GM12878 (cell line): Measurements from ENCODE around the gene TTC39C. TPM values are rescaled to one million over a fixed set of nuclear protein-coding genes. Genes with fewer than 3 reads are reported as not detected.
"Not testable (repeated sequence)": the region's sequence is repeated elsewhere in the genome, so short reads cannot be mapped to it uniquely, and the experiment has no call there.

Source experiments
- ATAC-seq: fragments of 200-7000 bp; cut with Tn5 transposase; 3 replicates; pipeline ENCODE4 v1.9.1; 2020; ENCODE audit warnings: mild to moderate bottlenecking, moderate library complexity
- BruUV-seq: library from RNA; stranded (reverse); fragments of 400-500 nt; replicated peaks from 2 replicates; lab custom pipeline; 2021; lab: Mats Ljungman, UMichigan
- CTCF ChIA-PET: fragments of 300-600 bp; sonication (Branson Sonifier 250); formaldehyde crosslinking; extraction: SDS; loops from one replicate; lab custom pipeline; 2021; ENCODE audit warnings: inconsistent platforms; lab: Yijun Ruan, JAX
- POLR2A ChIA-PET: fragments of 350-600 bp; formaldehyde crosslinking; extraction: SDS; loops from one replicate; lab custom pipeline; 2021; ENCODE audit warnings: inconsistent platforms; lab: Charles Lee
- RAD21 ChIA-PET: fragments of 300-600 bp; sonication (Branson Sonifier 250); formaldehyde crosslinking; loops from one replicate; lab custom pipeline; 2023; ENCODE audit warnings: antibody characterized with exemption; ENCODE audit not compliant: unreplicated experiment; lab: Charles Lee
- SMC1A ChIA-PET: fragments of 300-600 bp; sonication (Branson Sonifier 250); formaldehyde crosslinking; loops from one replicate; lab custom pipeline; 2023; ENCODE audit not compliant: unreplicated experiment, uncharacterized antibody; lab: Charles Lee
- DNase-seq: peaks from one replicate; pipeline ENCODE4 v3.0.0-alpha.2; 2011; ENCODE audit warnings: low read depth, low spot score
- FAIRE-seq: peaks from 3 replicates; lab custom pipeline; 2011; peaks lifted over from hg19 to GRCh38; lab: Jason Lieb, UNC
- H2AFZ ChIP-seq: 2 replicates; pipeline ENCODE4 v1.6.0; 2011; ENCODE audit warnings: low read depth, low read length, control low read depth; ENCODE audit not compliant: control insufficient read depth
- H3K27ac ChIP-seq: 2 replicates; pipeline ENCODE4 v1.5.1; 2011; ENCODE audit warnings: control low read depth; ENCODE audit not compliant: control insufficient read depth, insufficient read depth
- H3K27me3 ChIP-seq, 2 experiments: replicated peaks in 1 of 2; 2 replicates each; pipeline versions ENCODE4 v1.6.0 to v1.6.1; 2011; ENCODE audit warnings: low read length in 1 of 2; ENCODE audit not compliant: control insufficient read depth in 2 of 2, insufficient read depth in 2 of 2
- H3K36me3 ChIP-seq, 2 experiments: 2 replicates each; pipeline ENCODE4 v1.5.1; 2011; ENCODE audit warnings: low read length in 1 of 2; ENCODE audit not compliant: control insufficient read depth in 2 of 2, insufficient read depth in 2 of 2
- H3K4me1 ChIP-seq: 2 replicates; pipeline ENCODE4 v1.6.1; 2011; ENCODE audit warnings: mild to moderate bottlenecking, low read length, moderate library complexity, mixed read lengths; ENCODE audit not compliant: control insufficient read depth, insufficient read depth
- H3K4me2 ChIP-seq: 2 replicates; pipeline ENCODE4 v1.6.0; 2011; ENCODE audit warnings: control low read depth; ENCODE audit not compliant: control insufficient read depth, insufficient read depth
- H3K4me3 ChIP-seq: fragments of 200-600 bp; sonication (generic); 2 replicates; pipeline ENCODE4 v1.5.1; 2016
- H3K79me2 ChIP-seq: 2 replicates; pipeline ENCODE4 v1.6.0; 2011; ENCODE audit warnings: low read length; ENCODE audit not compliant: control insufficient read depth, insufficient read depth
- H3K9ac ChIP-seq: 2 replicates; pipeline ENCODE4 v1.8.0; 2011; ENCODE audit warnings: low read length, control low read depth, mixed read lengths; ENCODE audit not compliant: control insufficient read depth, insufficient read depth
- H3K9me3 ChIP-seq: replicated peaks from 3 replicates; pipeline ENCODE4 v1.5.1; 2011; ENCODE audit warnings: mild to moderate bottlenecking, low read length; ENCODE audit not compliant: control insufficient read depth, insufficient read depth
- H4K20me1 ChIP-seq: 2 replicates; pipeline ENCODE4 v1.6.0; 2011; ENCODE audit not compliant: control insufficient read depth, insufficient read depth
- CBX3 ChIP-seq: fragments of 200-600 bp; sonication (generic); IDR thresholded peaks from 2 replicates; pipeline ENCODE4 v1.6.1; 2016; ENCODE audit warnings: low read depth, borderline replicate concordance
- E2F4 ChIP-seq: IDR thresholded peaks from 2 replicates; pipeline ENCODE4 v1.6.1; 2012; ENCODE audit warnings: low read depth, low read length, improper control_type of control experiment
- ELK1 ChIP-seq: IDR thresholded peaks from 2 replicates; pipeline ENCODE4 v1.6.1; 2012; ENCODE audit warnings: low read depth, low read length, improper control_type of control experiment
- IRF5 ChIP-seq: fragments of 450-650 bp; IDR thresholded peaks from 2 replicates; pipeline ENCODE4 v1.6.1; 2017; ENCODE audit warnings: borderline replicate concordance
- LARP7 ChIP-seq: fragments of 450-650 bp; IDR thresholded peaks from 2 replicates; pipeline ENCODE4 v1.6.1; 2017; ENCODE audit warnings: mild to moderate bottlenecking
- MXI1 ChIP-seq: fragments of 150-350 bp; IDR thresholded peaks from 2 replicates; pipeline ENCODE4 v1.6.1; 2011; ENCODE audit warnings: low read depth, mild to moderate bottlenecking, inconsistent platforms, low read length, improper control_type of control experiment
- PBX3 ChIP-seq: IDR thresholded peaks from 2 replicates; pipeline ENCODE4 v1.6.1; 2011; ENCODE audit warnings: mild to moderate bottlenecking, low read depth, low read length, moderate library complexity; ENCODE audit not compliant: insufficient replicate concordance
- SPI1 ChIP-seq: IDR thresholded peaks from 2 replicates; pipeline ENCODE4 v1.6.1; 2011; ENCODE audit warnings: low read depth, mild to moderate bottlenecking, low read length, moderate library complexity, borderline replicate concordance; ENCODE audit not compliant: insufficient read depth
- SUPT20H ChIP-seq: IDR thresholded peaks from 2 replicates; pipeline ENCODE4 v1.6.1; 2011; ENCODE audit warnings: low read depth, mild to moderate bottlenecking, low read length, moderate library complexity, borderline replicate concordance; ENCODE audit not compliant: control insufficient read depth
- ZNF217 ChIP-seq: fragments of 450-650 bp; IDR thresholded peaks from 2 replicates; pipeline ENCODE4 v1.6.1; 2017; ENCODE audit warnings: antibody characterized with exemption, mild to moderate bottlenecking
- WGBS: methylation state at CpG from one replicate; pipeline ENCODE4 v1.1.6; 2016; ENCODE audit warnings: low lambda C conversion rate; ENCODE audit not compliant: insufficient replicate concordance, insufficient coverage; ENCODE audit errors: missing lambda C conversion rate; 5-methylcytosine and 5-hydroxymethylcytosine counted together
- in situ Hi-C: fragments of 300-500 bp; cut with MboI; formaldehyde crosslinking; loops from 9 replicates; pipeline ENCODE4 v1.14.3; 2018; ENCODE audit warnings: mixed read lengths
- intact Hi-C: fragments of 100-400 bp; cut with micrococcal nuclease; formaldehyde crosslinking; loops from one replicate; pipeline ENCODE4 v1.14.2; 2022; ENCODE audit not compliant: unreplicated experiment
- polyA plus RNA-seq, 11 experiments: library from polyadenylated mRNA; depleted of rRNA in 4 of 11; unstranded in 6 of 11; stranded (reverse) in 5 of 11; fragments of >200 nt; fragmentation: Nextera tagmentation in 4 of 11; fragmentation: Illumina TruSeq in 1 of 11; extraction: Ambion mirVana in 4 of 11; extraction: Trizol in 1 of 11; gene quantifications; 1 replicate in 1 of 11; 2 replicates in 10 of 11; pipeline versions ENCODE4 v1.2.1 to v1.2.3, GENCODE V29; 2011 to 2016; ENCODE audit warnings: inconsistent platforms in 2 of 11, missing spikeins in 2 of 11, low read depth in 1 of 11
- total RNA-seq, 4 experiments: library from RNA; depleted of rRNA in 3 of 4; stranded (reverse); fragments of >200 nt in 3 of 4; fragmentation: Illumina TruSeq in 1 of 4; extraction: Trizol in 1 of 4; gene quantifications; 2 replicates each; pipeline versions ENCODE4 v1.2.1 to v1.2.3, GENCODE V29; 2013 to 2021
- TF ChIP-seq, protein P1 (sequence below): fragments of 450-650 bp; IDR thresholded peaks from 2 replicates; pipeline ENCODE4 v1.6.1; 2016; ENCODE audit warnings: mild to moderate bottlenecking

Gene TTC39C
- total and polyA plus RNA-seq, 10 of the 15 experiments (the other 5 are each of a cell fraction or from before 2014, with no cell fraction given), result 21.1 to 91.0 (median 64.8) TPM

DNA sequence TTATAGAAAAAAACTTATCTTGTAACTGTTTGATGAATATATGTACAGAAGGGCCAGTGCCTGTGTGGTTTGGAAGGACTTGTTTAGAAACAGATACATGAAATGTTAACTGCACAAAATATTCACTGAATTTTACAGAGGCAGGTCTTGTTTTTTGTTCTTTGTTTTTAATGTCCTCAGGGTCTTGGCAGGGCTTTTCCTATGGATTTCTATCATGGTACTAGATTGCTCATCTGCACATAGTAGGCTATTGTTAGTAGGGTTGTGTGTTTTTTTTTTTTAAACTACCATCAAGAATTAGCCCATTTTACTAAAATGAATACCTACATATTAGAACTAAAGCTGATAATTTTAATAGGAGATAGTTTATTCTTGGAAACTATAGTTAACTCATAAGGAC, 127.8 kb downstream of the TTC39C start:
- ChIA-PET SMC1A (interaction anchor here (0.9 to 1.4 kb wide), 2 partner anchors 11 to 34 kb away, joined by 3 to 4 read pairs; no protein-coding TSS in a partner anchor), RAD21 (no interaction called here), POLR2A (no interaction called here), CTCF (interaction anchor here (0.9 kb wide), 1 partner anchor 34 kb away, joined by 3 read pairs; no protein-coding TSS in a partner anchor)
- Histone ChIP-seq H3K4me3 (no peak overlapping the region), H3K4me2 (no peak overlapping the region), H3K9ac (no peak overlapping the region), H3K27ac (no peak overlapping the region), H2AFZ (no peak overlapping the region), H3K9me3 (no peaks in the 10 kb centered on the region), H3K79me2 (no peaks in the 10 kb centered on the region), H3K36me3 (no peaks in the 10 kb centered on the region), H4K20me1 (no peaks in the 10 kb centered on the region), H3K4me1 (peaks cover 5% of the 10 kb centered on the region), H3K27me3 (peaks cover 0 to 3% of the 10 kb centered on the region in 2 experiments; a peak in 1 of 4 replicates)
- DNase-seq, result no peak
- no peak for ATAC-seq
- FAIRE-seq, result no peak
- in situ Hi-C loops, result no loop called here
- TF ChIP-seq ZNF217 (no peak), IRF5 (no peak), SPI1 (no peak), MXI1 (no peak), E2F4 (no peak), LARP7 (no peak), PBX3 (no peak), SUPT20H (no peak), ELK1 (no peak), CBX3 (no peak)
- TF ChIP-seq, protein P1, sequence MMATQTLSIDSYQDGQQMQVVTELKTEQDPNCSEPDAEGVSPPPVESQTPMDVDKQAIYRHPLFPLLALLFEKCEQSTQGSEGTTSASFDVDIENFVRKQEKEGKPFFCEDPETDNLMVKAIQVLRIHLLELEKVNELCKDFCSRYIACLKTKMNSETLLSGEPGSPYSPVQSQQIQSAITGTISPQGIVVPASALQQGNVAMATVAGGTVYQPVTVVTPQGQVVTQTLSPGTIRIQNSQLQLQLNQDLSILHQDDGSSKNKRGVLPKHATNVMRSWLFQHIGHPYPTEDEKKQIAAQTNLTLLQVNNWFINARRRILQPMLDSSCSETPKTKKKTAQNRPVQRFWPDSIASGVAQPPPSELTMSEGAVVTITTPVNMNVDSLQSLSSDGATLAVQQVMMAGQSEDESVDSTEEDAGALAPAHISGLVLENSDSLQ, result no peak
- BruUV-seq, result no TSS peak
- intact Hi-C loops, result no loop called here

- SMC1A ChIA-PET, result not testable (repeated sequence)
- WGBS, result 81% methylated on average over 17 of the region's 28 CpGs
These were observed 135.0 kb downstream of the TTC39C start for GRCh38 chr18:24149591-24149990.

More at GRCh38 chr18:24149591-24149990, 135.0 kb downstream of the TTC39C start:
- H3K79me2 ChIP-seq, RAD21 ChIA-PET, H3K4me1 ChIP-seq, BruUV-seq, H3K9me3 ChIP-seq, in situ Hi-C loops, DNase-seq, H3K9ac ChIP-seq, H3K4me2 ChIP-seq, POLR2A ChIA-PET, CTCF ChIA-PET, H2AFZ ChIP-seq, H4K20me1 ChIP-seq, H3K27ac ChIP-seq, intact Hi-C loops, FAIRE-seq, H3K27me3 ChIP-seq, H3K4me3 ChIP-seq, H3K36me3 ChIP-seq, ATAC-seq: not testable (repeated sequence)
